HG02759 (cell line): Measurements from ENCODE around the gene LUM.

Experiments used
- ATAC-seq: cut with Tn5 transposase; IDR thresholded peaks from one replicate; pipeline ENCODE4 v1.9.1; 2021; ENCODE audit warnings: mild to moderate bottlenecking, moderate library complexity; ENCODE audit not compliant: unreplicated experiment

The LUM gene

DNA sequence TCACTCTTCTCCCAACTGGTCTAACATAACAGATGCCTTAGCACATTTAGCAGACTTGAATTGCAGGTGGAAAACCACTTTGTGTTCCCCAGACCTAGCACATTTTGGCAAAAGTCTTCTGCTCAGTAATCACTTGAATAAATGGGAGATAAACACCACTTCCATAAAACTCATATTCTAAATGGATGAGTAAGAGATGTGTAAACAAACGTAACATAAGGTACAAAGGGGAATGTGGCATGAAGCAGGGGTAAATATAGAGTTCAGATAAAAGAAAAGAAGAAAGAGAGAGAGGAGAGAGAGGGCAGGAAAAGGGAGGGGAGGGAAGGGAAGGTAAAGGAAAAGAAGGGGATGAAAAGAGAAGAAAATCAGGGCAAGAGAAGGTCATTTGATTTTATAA lies 36.4 kb downstream of the LUM start:
- no peak for ATAC-seq

GRCh38 chr12:91074154-91074709 lies 37.1 kb downstream of the LUM start:
- no peak for ATAC-seq

DNA sequence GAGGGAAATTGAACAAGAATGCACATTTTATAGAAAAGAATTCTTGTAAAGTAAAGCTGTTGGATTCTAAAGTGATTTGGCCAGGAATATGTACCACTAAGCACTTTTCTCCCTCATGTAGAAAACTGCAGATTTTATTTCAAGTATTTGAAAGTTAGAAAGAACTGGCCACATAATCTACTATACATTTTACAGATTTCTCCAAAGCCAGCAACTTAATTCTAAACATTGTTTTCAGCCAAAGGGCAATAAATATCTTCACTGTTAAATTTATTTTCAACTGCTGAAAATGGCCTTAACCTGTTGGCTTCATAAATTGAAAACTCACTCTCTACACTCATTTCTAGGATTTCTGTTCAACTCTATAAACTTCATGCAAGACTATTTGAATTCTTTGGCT lies 37.9 kb downstream of the LUM start:
- no peak for ATAC-seq

DNA sequence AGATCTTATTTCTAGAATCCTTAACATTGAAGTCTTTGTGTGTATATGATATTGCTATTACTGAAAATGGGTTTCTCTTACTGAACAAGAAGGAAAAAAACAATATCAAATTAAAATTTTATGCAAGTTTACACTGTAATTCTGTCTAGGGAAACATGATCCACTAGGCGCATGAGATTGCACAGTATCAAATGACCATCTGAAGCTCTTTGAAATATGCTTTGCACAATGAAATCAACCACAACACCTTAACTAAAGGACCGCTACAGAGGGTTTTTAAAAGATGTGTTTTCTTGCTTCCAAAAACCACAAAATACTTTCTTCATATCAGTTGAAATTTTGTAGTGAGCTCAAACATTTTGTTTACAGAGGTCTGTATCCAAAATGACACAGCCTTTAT lies 38.4 kb downstream of the LUM start:
- no peak for ATAC-seq

DNA sequence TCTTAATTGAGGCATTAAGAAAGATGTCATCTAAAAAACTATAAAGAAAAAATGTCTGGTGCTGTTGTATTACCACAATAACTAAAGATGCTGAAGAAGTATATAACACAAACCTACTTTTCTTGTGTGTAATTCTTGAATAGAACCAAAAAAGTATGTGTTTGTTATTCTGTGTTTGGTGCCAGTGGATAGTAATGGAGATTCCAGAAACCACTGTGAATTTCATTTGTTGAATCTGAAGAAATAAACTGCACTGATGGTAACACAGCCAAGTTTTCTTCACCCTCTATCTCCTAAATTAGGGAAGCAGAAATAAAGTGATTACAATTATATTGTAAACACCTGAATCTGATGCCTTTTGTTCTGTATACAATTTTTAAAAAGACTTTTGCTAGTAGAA lies 40.4 kb downstream of the LUM start:
- ATAC-seq: no peak

- ATAC-seq: no peak
Observed at GRCh38 chr12:91065396-91065795, 45.9 kb downstream of the LUM start.

DNA sequence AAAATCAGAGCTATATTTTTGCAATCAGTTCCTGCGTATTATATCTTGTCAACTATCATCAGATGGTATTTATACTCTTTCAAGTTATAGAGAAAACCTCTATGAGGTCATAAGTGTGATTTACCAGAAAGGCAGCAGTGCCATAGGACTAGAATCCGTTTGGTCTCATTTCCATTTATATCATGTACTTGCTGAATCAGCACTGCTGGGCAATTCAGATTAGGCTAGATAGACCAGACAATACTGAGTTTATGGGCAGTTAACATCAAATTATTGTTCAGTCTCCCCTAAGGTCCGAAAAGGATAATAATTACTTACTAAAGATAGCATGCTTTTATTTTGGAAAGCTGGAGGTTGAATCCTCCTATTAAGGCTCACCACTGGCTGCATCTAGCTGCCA lies 46.7 kb downstream of the LUM start:
- no peak for ATAC-seq

GRCh38 chr12:91061091-91061490 lies 50.2 kb downstream of the LUM start:
- ATAC-seq: no peak

- no peak for ATAC-seq
Observed at GRCh38 chr12:91059211-91059610, 52.1 kb downstream of the LUM start.

GRCh38 chr12:91058786-91059185 lies 52.5 kb downstream of the LUM start:
- ATAC-seq: no peak

DNA sequence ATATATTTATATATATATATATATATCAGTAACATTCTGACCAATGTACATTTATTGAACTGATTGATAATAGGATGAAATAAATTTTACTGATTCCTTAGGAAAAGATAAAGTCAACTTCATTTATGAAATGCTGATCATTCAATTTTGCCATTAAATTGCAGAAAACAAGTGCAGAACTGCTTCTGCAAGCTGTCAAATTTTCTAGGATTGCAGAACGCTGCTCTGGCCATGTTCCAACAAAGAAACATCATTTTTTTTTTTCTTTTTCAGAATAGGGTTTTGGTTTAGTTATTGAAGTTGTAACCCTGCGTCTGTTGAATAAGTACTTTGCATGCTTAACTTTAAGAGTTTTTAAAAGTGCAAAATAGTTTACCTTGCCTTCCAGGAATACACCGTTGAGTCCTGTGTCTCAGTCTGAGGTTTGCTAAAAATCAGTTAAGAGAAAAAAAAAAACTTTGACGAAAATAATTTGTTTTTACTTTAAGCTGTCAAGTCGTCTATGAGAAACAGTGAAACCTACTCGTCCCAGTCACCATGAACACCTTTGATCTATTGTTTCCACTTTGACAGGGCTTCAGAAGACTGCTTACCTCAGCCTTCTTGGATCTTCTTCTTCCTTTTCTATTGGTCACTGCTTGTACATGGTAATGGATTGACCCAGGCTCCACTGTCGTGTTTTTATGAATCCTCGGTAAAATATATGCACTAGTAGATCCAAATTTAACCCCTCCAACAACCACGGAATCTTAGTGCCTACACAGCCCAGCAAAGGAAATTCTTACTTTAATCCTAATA lies 53.7 kb downstream of the LUM start, which contains the start of gene KERA:
Gene KERA, minus strand, starts transcription at position 657 of the 798 bp plus-strand sequence. CDS start 1,743 bp downstream, outside the sequence.
- ATAC-seq: no peak

DNA sequence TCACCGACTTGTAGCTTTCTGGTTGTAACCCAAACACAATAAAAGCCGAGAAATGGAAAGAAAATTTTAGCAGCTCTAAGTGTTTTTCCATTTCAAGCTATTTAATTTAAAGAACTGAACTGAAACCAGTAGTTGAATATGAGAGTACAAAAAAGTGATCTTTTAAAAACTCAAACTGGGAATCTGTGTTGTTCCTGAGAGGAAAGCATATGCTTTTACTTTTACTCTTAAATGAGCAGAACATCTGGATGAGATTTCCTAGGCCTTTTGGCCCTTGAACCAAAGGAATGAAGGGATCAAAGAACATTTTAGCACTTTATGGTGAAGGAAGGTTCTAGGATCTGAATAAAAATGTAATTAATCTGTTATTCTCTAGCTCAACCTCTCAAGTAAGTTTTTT lies 54.8 kb downstream of the LUM start:
- no peak for ATAC-seq

GRCh38 chr12:91055976-91056375 lies 55.3 kb downstream of the LUM start:
- ATAC-seq: no peak

DNA sequence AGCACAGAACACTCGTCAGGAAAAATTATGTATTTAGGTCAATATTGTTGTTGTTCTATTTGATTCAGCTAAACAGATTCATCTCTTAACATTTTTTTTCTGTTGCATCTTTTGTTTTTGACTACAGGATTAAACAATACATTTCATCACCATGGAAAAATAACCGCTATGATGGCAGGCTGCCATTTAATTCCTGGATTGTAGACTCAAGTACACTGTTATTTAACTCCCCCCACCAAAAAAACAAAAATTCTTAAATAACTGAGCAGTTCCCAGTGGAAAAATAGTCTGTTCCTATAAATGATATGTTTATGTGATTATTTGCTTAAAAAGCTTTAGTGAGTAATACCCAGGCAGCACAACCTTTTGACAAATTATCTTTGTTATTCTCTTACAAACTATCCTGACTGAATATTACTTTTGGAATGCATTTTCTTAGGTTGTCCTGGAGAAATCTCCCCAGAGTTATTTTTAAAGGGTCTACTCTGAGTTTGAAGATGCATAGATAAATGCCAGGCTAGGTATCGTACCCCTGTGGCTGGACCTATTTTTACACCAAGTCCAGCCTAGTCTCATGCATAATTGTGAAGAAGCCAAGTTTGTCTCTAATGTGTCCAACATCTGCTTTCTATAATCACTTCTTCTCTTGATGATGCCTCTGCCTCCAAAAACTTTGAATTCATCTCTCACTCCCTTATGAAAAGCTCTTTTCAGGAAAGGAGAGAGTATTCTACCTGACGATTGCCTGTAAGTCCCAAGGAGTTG lies 57.2 kb downstream of the LUM start:
- ATAC-seq: no peak
